ENCODE measurements around the gene NUP155.
"Not testable (repeated sequence)": the region's sequence is repeated elsewhere in the genome, so short reads cannot be mapped to it uniquely, and the experiment has no call there.

NUP155 gene

GRCh38 chr5:37272511-37272910, 98.4 kb downstream of the NUP155 start:
- Histone ChIP-seq H3K79me1 (ENCODE audit: low read length) (no peaks in the 10 kb centered on the region), H3K4me1 (ENCODE audit: control insufficient read depth in 1 of 2, insufficient read depth in 2 of 2, low read length in 2 of 2) (no peaks in the 10 kb centered on the region), H2AFZ (ENCODE audit: insufficient read depth, low read length, poor library complexity) (no peak overlapping the region), H4K91ac (ENCODE audit: low read depth, low read length) (no peak overlapping the region), H3K18ac (ENCODE audit: low read length) (no peak overlapping the region), H2BK12ac (ENCODE audit: low read length) (no peak overlapping the region), H3K4me2 (ENCODE audit: low read length) (peak overlapping the region; percentile 38), H3K27me3 (ENCODE audit: insufficient read depth, low read length) (no peaks in the 10 kb centered on the region), H3K23ac (ENCODE audit: low read length) (no peak overlapping the region), H3K36me3 (ENCODE audit: control insufficient read depth in 1 of 2, insufficient read depth in 2 of 2, low read length in 2 of 2) (no peaks in the 10 kb centered on the region), H3K79me2 (ENCODE audit: control insufficient read depth, insufficient read depth, low read length, poor library complexity) (no peaks in the 10 kb centered on the region), H3K4me3 (ENCODE audit: low read depth, low read length) (no peak overlapping the region), H3K4ac (ENCODE audit: low read depth, low read length) (no peak overlapping the region), H3K27ac (ENCODE audit: low read depth, low read length) (no peak overlapping the region), H3K14ac (ENCODE audit: low read length) (no peak overlapping the region), H4K12ac (ENCODE audit: low read depth, low read length) (no peak overlapping the region), H2BK5ac (ENCODE audit: low read depth, low read length, poor library complexity) (no peak overlapping the region), H2BK120ac (ENCODE audit: insufficient read depth, low read length, poor library complexity) (no peak overlapping the region), H2AK5ac (ENCODE audit: low read length) (no peak overlapping the region), H3K9ac (ENCODE audit: low read length) (peak overlapping the region; percentile 22), H4K8ac (ENCODE audit: low read depth, low read length) (no peak overlapping the region), H3K9me3 (ENCODE audit: insufficient read depth, low read depth, low read length) (peaks cover 2% of the 10 kb centered on the region)
- no CpG with 5 or more reads among the region's 1 CpG for WGBS (ENCODE audit: extremely low coverage, insufficient coverage, insufficient read length)
- DNase-seq = peak; percentile 5 to 43

GRCh38 chr5:37268100-37268499, 102.8 kb downstream of the NUP155 start:
- not testable (repeated sequence) for H3K79me1 ChIP-seq (ENCODE audit: low read length); H3K9ac ChIP-seq (ENCODE audit: low read length); H3K36me3 ChIP-seq (ENCODE audit: control insufficient read depth in 1 of 2, insufficient read depth in 2 of 2, low read length in 2 of 2); H4K12ac ChIP-seq (ENCODE audit: low read depth, low read length); H2AK5ac ChIP-seq (ENCODE audit: low read length); H3K14ac ChIP-seq (ENCODE audit: low read length); H4K8ac ChIP-seq (ENCODE audit: low read depth, low read length); H2BK12ac ChIP-seq (ENCODE audit: low read length); H4K91ac ChIP-seq (ENCODE audit: low read depth, low read length); H3K4me1 ChIP-seq (ENCODE audit: control insufficient read depth in 1 of 2, insufficient read depth in 2 of 2, low read length in 2 of 2); H3K27me3 ChIP-seq (ENCODE audit: insufficient read depth, low read length); H3K4me2 ChIP-seq (ENCODE audit: low read length); H3K79me2 ChIP-seq (ENCODE audit: control insufficient read depth, insufficient read depth, low read length, poor library complexity); DNase-seq; H3K4ac ChIP-seq (ENCODE audit: low read depth, low read length); H3K4me3 ChIP-seq (ENCODE audit: low read depth, low read length); H3K9me3 ChIP-seq (ENCODE audit: insufficient read depth, low read depth, low read length); H2AFZ ChIP-seq (ENCODE audit: insufficient read depth, low read length, poor library complexity); H2BK120ac ChIP-seq (ENCODE audit: insufficient read depth, low read length, poor library complexity); H3K27ac ChIP-seq (ENCODE audit: low read depth, low read length); H3K23ac ChIP-seq (ENCODE audit: low read length); H3K18ac ChIP-seq (ENCODE audit: low read length); H2BK5ac ChIP-seq (ENCODE audit: low read depth, low read length, poor library complexity)

- Histone ChIP-seq H3K27ac (ENCODE audit: low read depth, low read length) (no peak overlapping the region), H4K8ac (ENCODE audit: low read depth, low read length) (no peak overlapping the region), H3K14ac (ENCODE audit: low read length) (no peak overlapping the region), H2BK12ac (ENCODE audit: low read length) (no peak overlapping the region), H4K12ac (ENCODE audit: low read depth, low read length) (no peak overlapping the region), H2AK5ac (ENCODE audit: low read length) (no peak overlapping the region), H3K4ac (ENCODE audit: low read depth, low read length) (no peak overlapping the region), H3K79me1 (ENCODE audit: low read length) (no peaks in the 10 kb centered on the region), H3K79me2 (ENCODE audit: control insufficient read depth, insufficient read depth, low read length, poor library complexity) (no peaks in the 10 kb centered on the region), H4K91ac (ENCODE audit: low read depth, low read length) (no peak overlapping the region), H3K23ac (ENCODE audit: low read length) (no peak overlapping the region), H2BK120ac (ENCODE audit: insufficient read depth, low read length, poor library complexity) (no peak overlapping the region), H3K36me3 (ENCODE audit: control insufficient read depth in 1 of 2, insufficient read depth in 2 of 2, low read length in 2 of 2) (no peaks in the 10 kb centered on the region), H3K4me3 (ENCODE audit: low read depth, low read length) (no peak overlapping the region), H3K9me3 (ENCODE audit: insufficient read depth, low read depth, low read length) (no peaks in the 10 kb centered on the region), H2BK5ac (ENCODE audit: low read depth, low read length, poor library complexity) (no peak overlapping the region), H3K4me2 (ENCODE audit: low read length) (no peak overlapping the region), H3K27me3 (ENCODE audit: insufficient read depth, low read length) (no peaks in the 10 kb centered on the region), H3K18ac (ENCODE audit: low read length) (no peak overlapping the region), H3K9ac (ENCODE audit: low read length) (no peak overlapping the region), H2AFZ (ENCODE audit: insufficient read depth, low read length, poor library complexity) (no peak overlapping the region), H3K4me1 (ENCODE audit: control insufficient read depth in 1 of 2, insufficient read depth in 2 of 2, low read length in 2 of 2) (no peaks in the 10 kb centered on the region)
- no CpG with 5 or more reads among the region's 4 CpGs for whole genome bisulfite sequencing (ENCODE audit: extremely low coverage, insufficient coverage, insufficient read length)
- no peak for DNase-seq
These were observed 115.0 kb downstream of the NUP155 start for GRCh38 chr5:37255774-37256358.

GRCh38 chr5:37254581-37254980, 116.3 kb downstream of the NUP155 start:
- Histone ChIP-seq H2BK12ac (ENCODE audit: low read length) (no peak overlapping the region), H3K4ac (ENCODE audit: low read depth, low read length) (no peak overlapping the region), H4K12ac (ENCODE audit: low read depth, low read length) (no peak overlapping the region), H3K9ac (ENCODE audit: low read length) (no peak overlapping the region), H4K8ac (ENCODE audit: low read depth, low read length) (no peak overlapping the region), H3K9me3 (ENCODE audit: insufficient read depth, low read depth, low read length) (no peaks in the 10 kb centered on the region), H3K23ac (ENCODE audit: low read length) (no peak overlapping the region), H3K14ac (ENCODE audit: low read length) (no peak overlapping the region), H3K36me3 (ENCODE audit: control insufficient read depth in 1 of 2, insufficient read depth in 2 of 2, low read length in 2 of 2) (no peaks in the 10 kb centered on the region), H3K18ac (ENCODE audit: low read length) (no peak overlapping the region), H3K4me1 (ENCODE audit: control insufficient read depth in 1 of 2, insufficient read depth in 2 of 2, low read length in 2 of 2) (peaks cover 4 to 5% of the 10 kb centered on the region in 2 experiments), H2AK5ac (ENCODE audit: low read length) (no peak overlapping the region), H3K27ac (ENCODE audit: low read depth, low read length) (no peak overlapping the region), H3K79me1 (ENCODE audit: low read length) (peaks cover 4% of the 10 kb centered on the region), H2BK5ac (ENCODE audit: low read depth, low read length, poor library complexity) (no peak overlapping the region), H4K91ac (ENCODE audit: low read depth, low read length) (no peak overlapping the region), H3K4me2 (ENCODE audit: low read length) (no peak overlapping the region), H3K27me3 (ENCODE audit: insufficient read depth, low read length) (no peaks in the 10 kb centered on the region), H3K79me2 (ENCODE audit: control insufficient read depth, insufficient read depth, low read length, poor library complexity) (peaks cover 1% of the 10 kb centered on the region), H2BK120ac (ENCODE audit: insufficient read depth, low read length, poor library complexity) (no peak overlapping the region), H3K4me3 (ENCODE audit: low read depth, low read length) (no peak overlapping the region), H2AFZ (ENCODE audit: insufficient read depth, low read length, poor library complexity) (no peak overlapping the region)
- no CpG with 5 or more reads among the region's 1 CpG for WGBS (ENCODE audit: extremely low coverage, insufficient coverage, insufficient read length)
- no peak for DNase-seq
